Activated T-cell treated with anti-CD3 and anti-CD28 coated beads, Interleukin-2, amount 50 U/mL, for 48 hours (primary cell): ENCODE data around the gene LGALS16.
"Not testable (repeated sequence)": the region's sequence is repeated elsewhere in the genome, so short reads cannot be mapped to it uniquely, and the experiment has no call there.

ENCODE experiments used
- DNase-seq, 2 experiments: peaks; one replicate each; pipeline ENCODE4 v3.0.0-alpha.2; 2020

The LGALS16 gene

DNA sequence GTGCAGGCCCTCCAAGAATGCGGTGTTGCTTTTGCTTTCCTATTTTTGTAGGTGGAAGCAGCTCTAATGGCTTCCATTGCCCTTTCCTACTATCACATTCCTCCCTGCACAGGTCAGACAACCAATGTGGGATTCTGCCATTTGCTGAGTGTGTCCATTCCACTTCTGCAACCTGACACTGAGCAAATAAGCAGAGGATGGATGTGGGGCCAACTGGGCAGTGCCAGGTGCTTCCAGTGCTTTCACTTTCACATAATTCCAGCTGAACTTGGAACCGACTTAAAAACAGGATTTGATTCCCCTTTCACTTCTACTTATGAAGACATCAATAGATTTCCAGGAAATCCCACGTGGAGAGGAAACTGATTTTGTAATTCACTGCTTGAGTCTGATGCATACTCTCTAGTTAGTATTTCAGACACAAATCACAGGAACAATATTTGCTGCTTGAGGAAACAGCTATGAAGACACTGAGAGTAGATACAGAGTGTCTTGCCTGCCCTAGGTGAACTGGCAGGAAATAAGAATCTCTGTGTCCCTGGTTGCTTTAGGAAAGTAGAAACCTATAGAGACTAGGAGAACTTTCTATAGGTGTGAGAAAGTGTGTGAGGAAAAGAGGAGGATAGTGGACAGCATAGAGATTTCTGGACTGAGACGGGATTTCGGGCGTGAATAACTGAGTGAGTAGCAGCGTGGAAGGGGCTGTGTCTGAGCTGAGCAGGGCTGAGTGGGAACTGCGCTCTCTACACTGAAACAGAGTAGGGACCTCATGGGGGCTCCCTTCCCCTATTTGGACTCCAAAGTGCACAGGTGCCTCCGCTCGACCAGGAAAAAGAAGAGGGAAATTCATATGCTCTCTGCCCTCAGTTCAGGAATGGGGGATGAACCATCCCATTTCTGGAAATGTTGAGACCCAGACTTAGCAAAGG, 22.5 kb downstream of the LGALS16 start:
- no peak for DNase-seq

DNA sequence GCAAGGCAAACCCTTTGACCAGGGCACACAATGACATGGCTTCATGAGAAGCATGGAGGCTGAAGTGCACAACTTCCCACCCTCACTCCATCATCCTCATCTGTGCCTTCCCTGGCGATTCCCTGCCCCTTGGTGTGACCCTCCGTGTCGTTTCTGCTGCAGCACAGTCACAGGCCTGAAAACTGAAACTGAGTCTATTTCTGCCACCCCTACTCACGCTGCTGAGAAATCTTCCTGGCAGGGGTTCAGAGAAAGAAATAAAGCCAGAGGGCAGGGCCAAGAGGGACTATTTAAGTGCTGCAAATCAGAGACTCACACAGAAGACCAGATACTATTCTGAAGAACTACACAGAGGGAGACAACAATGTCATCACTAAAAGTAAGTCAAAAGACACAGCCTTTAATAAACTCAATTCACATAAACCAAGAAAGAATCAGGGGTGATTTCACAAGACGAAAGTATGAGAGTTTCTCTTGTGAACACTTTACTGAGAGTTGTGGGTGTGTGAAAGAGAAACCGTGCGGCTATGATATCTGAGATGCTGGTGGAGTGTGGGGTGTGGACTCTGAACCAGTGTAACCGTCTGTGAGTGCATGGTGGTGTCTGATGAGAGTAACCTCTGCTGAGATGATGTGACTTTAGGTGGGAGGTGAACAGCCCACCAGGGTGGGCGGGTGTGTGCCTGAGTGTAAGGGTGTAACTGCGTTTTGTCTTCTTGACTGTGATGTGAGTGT, 23.5 kb downstream of the LGALS16 start:
- DNase-seq, result peak; percentile 68 to 73

DNA sequence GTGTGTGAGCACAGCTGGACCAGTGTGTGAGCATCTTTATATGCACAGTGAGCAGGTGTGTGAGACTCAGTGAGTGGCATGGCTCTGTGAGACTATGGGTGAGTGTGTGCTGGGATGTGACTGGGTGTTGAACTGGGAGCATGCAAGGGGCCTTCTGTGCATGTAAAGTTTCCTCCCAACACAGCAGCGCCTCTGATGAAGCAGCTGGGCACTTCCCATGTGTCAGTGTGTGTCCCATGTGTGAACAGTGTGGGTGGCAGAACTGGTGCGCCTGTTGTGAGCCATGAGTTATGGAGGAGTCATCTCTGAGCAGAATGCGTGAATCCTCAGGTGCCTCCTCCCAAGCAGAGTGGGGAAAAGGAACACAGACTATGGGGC, 24.1 kb downstream of the LGALS16 start:
- peak; percentile 69 to 73 for DNase-seq

DNA sequence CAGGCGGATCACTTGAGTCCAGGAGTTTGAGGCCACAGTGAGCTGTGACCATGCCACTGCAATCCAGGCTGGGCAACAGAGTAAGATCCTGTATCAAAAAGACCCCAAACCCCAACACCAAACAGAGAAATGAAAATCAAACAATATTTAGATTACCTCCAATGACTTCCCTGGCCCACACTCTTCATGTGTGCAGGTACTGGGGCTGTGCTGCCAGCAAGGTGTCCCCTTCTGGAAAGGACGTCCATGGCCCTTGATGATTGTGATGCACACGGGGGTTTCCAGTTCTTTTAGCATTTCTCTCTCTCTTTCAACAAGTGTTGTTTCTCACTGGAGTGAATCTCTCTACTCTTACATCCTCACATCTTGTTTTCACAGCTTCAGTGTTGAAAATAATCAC, 24.9 kb downstream of the LGALS16 start:
- DNase-seq, result no peak

DNA sequence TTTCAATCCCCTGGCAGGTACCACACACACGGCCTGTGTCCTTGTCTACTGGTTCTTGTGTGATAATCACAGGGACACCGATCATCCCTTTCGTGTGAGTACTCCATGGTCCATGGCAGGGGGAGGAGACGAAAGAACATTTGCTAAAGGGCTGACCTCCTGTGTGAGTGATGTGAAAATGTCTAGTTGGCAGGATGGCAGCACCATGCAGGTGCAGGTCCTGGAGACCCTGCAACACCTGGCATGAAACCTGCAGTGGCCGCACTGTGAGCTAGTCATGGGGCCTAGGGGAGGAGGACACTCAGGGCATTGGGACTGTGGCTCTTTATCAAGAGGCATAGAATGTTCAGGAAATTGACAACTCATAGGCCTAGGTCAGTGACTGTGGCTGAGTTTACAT, 25.7 kb downstream of the LGALS16 start:
- DNase-seq, result no peak

DNA sequence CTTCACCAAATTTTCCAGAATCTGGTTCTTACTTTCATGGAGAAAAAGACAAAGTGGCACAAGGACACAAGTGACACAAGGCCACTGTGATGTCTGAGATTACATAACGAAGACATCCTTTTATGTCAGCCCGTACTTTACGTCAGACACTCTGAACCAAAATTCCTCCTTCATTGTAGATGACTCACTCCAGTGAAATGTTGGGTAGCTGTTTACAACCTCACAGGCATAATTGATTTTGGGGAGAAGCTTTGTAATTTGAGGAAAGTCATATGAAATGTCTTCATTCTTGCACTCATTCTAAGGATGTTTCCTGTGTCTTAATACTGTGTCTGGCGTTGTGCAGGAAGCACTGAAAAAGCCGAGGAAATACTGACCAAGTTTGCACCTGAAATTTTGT, 28.6 kb downstream of the LGALS16 start:
- DNase-seq, result no peak

DNA sequence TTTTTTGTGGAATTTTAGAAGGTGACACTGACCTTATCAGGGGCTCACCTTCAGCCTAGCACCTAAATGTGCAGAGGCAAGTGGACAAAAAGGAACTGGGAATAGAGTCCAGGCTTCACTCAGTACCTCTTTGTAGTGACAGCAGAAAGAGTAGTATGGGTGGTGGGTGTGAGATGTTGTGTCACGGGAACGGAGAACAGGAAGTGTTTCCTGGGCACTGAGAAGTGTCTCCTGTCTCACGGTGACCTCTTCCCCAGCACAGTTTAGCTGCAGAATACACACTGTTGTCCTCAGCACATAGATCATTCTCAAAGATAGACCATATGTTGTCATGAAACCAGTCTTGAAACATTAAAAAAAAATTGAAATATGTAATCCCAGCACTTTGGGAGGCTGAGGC, 31.0 kb downstream of the LGALS16 start:
- DNase-seq, result no peak

DNA sequence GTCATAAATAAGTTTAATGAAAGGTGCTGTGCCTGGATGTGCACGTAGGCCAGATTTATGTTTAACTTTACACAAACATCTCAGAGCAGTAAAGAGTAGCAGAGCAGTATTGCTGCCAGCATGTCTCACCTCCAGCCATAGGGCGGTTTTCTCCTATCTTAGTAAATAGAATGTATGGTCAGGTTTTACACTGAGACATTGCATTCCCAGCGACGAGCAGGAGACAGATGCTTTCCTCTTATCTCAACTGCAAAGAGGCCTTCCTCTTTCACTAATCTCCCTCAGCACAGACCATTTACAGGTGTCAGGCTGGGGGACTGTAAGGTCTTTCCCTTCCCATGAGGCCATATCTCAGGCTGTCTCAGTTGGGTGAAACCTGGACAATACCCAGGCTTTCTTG, 32.9 kb downstream of the LGALS16 start:
- not testable (repeated sequence) for DNase-seq

DNA sequence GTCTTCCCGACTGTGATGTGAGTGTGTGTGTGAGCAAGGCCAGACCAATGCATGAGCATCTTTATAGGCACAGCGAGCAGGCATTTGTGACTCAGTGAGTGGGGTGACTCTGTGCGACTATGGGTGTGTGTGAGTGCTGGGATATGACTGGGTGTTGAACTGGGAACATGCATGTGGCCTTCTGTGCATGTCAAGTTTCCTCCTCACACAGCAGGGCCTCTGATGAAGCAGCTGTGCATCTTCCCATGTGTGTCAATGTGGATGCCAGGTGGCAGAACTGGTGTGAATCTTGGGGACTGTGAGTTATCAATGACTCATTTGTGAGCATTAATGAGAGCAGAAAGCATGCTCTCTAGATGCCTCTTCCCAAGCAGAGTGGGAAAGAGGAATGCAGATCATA, 36.5 kb downstream of the LGALS16 start:
- no peak for DNase-seq

DNA sequence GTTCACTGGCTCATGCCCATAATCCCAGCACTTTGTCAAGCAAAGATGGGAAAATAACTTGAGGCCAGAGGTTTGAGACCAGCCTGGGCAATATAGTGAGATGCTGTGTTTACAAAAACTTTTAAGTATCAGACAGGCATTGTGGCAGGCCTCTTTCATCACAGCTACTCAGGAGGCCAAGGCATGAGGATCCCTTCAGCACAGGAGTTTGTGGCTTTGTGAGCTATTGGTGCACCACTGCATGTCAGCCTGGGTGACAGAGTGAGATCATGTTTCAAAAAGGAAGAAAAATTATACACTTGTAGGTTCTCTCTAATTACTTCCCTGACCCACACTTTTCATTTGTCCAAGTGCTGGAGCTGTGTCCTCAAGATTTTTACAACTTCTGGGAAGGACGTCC, 37.1 kb downstream of the LGALS16 start:
- no peak for DNase-seq

DNA sequence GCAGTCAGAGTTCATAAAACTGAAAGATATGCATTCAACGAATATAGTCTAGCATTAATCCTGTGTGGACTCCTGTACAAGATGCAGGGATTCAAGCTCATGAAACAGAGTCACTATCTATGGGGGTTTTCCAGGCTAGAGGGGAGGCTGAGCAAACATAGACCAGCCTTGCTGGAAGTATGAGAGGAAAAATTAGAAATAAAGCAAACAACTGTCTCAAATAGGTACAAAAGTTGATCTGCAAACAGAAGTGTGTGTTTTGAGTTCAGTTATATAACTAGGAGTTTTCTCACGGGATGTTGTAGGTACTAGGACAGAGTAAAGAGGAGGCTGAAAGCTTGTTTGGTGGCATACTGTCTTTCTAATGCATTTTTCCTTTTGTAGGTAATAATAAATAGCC, 40.0 kb downstream of the LGALS16 start:
- DNase-seq, result no peak

DNA sequence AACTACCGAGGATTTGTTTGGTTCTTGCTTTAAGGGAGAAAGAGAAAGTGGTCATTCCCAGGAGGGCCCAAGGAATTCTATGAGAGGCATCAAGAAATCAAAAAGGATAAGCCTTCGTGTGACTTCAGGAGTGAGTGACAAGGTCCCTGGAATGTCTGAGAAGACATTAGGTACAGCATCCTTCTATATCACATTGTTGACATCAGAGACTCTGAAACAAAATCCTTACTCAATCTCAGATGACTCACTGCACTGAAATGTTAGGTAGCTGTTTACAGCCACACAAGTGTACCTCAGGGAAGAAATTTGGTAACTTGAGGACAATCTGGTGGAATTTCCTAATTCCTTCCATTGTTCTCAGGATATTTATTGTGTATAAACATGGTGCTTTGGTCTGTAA, 40.7 kb downstream of the LGALS16 start:
- no peak for DNase-seq

DNA sequence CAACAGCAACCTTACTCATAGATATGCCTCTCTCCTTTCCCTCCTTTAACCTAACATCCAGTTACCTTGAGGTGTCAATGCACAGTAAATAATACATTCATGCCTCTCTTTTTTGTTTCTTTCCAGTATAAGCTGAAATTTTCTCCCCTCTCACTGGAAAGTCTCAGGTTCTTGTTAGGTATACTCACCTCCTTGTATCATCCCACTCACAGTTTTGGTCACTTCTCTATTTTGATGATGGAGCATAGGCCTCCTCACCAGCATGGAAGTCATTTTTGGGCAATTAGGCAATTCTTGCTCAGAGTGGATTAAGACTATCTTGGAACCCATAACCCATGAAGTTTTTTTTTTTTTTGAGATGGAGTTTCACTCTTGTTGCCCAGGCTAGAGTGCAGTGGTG, 42.8 kb downstream of the LGALS16 start:
- DNase-seq, result no peak

DNA sequence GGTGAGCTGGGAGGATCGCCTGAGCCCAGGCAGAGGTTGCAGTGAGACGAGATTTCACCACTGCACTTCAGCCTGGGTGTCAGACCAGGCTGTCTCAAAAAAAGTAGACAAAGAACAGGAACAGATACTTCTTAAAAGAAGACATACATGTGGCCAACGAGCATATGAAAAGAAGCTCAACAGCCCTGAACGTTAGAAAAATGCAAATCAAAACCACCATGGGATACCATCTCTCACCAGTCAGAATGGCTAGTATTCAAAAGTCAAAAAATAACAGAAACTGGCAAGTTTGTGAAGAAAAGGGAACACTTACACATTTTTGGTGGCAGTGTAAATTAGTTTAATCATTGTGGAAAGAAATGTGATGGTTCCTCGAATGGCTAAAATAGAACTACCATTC, 45.6 kb downstream of the LGALS16 start:
- DNase-seq, result no peak

DNA sequence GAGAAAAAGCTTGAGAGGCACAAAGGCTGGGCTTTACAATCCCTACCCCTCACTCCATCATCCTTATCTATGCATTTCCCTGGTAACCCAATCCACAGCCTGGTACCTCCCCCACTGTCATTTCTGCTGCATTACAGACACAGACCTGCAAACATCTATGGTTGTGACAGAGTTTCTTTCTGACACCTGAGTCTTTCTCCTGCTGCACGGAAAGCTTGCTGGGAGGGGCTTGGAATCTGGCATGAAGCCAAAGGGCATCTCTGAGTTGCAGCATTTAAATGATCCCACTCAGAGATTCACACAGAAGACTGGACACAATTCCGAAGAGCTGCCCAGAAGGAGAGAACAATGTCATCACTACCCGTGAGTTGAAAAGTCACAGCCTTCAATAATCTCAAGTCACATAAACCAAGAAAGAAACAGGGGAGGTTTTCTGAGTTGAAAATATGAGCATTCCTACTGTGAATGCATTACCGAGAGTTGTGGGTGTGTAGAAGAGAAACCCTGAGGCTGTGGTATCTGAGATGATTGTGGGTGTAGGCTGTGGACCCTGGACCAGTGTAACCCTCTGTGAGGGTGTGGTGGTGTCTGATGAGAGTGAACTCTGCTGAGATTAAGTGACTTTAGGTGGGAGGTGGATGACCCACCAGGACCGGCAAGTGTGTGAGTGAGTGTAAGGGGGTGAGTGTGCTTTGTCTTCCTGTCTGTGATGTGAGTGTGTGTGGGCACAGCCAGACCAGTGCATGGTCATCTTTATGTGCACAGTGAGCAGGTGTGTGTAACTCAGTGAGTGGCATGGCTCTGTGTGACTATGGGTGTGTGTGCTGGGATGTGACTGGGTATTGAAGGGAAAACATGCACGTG, 48.7 kb downstream of the LGALS16 start, which contains the start of gene LGALS14:
TSS of gene LGALS14 (plus strand) at position 301 of the 864 bp plus-strand sequence. CDS start at position 349, 48 bp downstream.
- DNase-seq, result peak; percentile 43 to 52

DNA sequence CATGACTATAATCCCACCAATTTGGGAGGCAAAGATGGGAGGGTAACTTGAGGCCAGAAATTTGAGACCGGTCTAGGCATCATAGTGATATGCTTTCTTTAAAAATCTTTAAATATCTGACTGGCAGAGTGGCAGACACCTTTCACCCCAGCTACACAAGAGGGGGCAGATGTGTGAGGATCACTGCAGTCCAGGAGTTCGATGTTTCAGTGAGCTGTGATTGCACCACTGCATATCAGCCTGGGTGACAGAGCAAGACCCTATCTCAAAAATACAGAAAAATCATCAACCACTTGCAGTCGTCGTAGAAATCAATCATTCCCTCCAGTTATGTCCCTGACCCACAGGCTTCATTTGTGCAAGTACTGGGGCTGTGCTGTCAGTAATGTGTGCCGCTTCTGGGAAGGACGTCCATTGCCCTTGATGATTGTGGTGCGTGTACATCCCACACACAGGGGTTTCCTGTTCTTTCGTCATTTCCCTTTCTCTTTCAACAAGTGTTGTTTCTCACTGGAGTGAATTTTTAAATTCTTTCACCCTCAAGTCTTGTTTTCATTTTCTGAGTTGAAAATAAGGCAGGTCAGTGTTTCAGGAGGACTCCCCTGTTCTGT, 50.0 kb downstream of the LGALS16 start:
- DNase-seq, result peak; percentile 46 to 50

DNA sequence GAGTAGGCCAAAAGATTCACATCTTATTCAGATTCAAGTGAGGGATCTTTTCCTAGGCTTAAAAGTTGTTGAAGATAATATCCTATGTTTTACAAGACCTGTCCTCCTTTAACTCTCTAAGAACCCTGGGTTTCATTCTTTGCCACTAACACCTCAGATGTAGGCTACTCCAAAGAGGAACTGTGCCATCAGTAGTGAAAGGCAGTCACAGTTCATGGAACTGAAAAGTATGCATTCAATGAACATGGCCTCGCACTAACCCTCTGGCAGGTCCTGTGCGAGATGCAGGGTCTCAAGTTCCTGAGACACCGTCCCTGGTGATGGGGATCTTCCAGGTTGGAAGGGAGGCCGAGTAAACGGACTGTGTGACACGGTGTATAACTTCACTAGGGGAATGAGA, 52.9 kb downstream of the LGALS16 start:
- no peak for DNase-seq

DNA sequence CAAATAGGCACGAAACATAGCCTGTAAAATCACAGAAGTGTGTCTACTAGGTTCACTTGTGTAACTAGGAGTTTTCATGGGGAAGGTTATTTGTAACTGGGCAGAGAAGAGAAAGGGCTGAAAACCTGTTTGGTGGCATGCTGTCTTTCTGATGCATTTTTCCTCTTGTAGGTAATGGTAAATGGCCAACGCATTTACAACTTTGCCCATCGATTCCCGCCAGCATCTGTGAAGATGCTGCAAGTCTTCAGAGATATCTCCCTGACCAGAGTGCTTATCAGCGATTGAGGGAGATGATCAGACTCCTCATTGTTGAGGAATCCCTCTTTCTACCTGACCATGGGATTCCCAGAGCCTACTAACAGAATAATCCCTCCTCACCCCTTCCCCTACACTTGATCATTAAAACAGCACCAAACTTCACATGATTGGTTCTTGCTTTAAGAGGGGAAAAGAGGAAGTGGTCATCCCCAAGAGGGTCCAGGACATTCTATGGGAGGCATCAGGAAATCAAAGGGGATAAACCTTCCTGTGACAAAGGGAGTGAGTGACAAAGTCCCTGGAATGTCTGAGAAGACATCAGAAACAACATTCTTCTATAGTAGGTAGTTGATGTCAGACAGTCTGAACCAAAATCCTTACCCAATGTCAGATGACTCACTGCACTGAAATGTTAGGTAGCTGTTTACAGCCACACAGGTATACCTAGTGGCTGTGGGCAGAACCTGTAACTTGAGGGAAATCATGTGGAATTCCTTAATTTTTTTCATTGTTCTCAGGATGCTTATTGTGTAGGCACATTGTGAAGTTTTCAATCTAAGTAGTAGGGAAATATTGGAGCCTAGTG, 53.5 kb downstream of the LGALS16 start:
- DNase-seq, result no peak
